GM21447 (cell line): ENCODE results near the gene LDLR.
"Not testable (repeated sequence)": the region's sequence is repeated elsewhere in the genome, so short reads cannot be mapped to it uniquely, and the experiment has no call there.

Experiments used
- ATAC-seq: cut with Tn5 transposase; IDR thresholded peaks from one replicate; pipeline ENCODE4 v1.9.1; 2021; ENCODE audit not compliant: unreplicated experiment

LDLR gene

DNA sequence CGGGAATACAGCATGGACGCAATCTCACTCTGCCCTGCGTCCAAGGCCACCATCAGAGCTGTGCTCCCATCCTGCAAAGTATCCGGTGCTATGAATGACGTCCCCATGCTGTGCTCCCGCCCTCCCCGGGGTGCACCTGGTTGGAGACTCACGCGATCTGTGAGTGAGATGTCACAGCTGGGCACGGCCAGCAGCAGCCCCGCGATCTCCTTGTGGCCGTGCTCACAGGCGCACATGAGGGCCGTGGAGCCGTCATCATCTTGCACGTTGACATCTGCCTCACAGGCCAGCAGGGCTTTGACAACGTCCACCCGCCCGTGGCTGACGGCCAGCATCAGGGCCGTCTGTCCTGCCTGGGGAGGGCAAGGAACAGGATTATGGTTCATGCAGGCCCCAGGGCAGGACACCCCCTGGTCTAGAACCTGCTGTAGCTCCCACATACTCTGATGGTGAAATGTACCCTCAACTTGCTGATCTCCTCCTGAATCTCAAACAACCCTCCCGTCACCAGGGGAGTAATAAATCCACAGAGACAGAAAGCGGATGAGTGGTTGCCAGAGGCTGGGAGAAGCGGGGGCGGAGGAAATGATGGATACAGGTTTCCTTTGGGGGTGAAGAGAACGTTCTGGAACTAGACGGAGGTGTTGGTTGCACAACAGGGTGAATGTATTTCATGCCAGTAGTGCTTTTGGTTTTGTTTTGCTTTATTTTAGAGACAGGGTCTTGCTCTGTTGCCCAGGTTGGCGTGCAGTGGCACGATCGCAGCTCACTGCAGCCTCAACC is 80.8 kb downstream of the LDLR start:
- ATAC-seq: no peak

DNA sequence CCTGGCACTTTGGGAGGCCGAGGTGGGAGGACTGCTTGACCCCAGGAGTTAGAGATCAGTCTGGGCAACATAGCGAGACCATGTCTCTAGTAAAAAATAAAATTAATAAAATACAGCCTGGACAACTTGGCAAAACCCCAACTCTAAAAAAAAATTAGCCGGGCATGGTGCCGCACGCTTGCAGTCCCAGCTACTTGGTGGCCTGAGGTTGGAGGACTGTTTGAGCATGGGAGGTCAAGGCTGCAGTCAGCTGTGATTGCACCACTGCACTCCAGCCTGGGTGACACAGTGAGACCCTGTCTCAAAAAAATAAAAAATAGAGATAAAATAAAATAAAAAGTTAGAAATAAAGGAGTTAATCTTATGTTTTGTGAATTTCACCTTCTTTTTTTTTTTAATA is 81.9 kb downstream of the LDLR start:
- ATAC-seq: no peak

DNA sequence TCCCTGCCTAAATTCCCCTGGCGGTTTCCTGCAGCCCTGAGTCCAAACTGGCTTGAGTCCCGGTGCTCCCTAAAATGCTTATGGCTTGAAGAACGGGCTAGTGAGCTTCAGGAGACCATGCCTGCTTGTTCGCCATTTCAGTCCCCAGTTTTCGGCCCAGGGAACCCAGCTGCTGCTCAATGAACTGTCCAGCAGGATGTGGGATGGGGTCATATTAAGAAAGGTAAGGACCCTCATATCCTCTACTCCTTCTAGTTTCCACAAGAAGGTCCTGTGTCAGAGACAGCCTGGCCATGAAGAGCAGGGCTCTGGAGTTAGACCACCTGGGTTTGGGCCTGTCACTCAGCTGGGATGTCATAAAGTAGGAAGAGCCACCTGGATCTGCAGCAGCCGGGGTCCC is 83.3 kb downstream of the LDLR start:
- ATAC-seq: no peak

DNA sequence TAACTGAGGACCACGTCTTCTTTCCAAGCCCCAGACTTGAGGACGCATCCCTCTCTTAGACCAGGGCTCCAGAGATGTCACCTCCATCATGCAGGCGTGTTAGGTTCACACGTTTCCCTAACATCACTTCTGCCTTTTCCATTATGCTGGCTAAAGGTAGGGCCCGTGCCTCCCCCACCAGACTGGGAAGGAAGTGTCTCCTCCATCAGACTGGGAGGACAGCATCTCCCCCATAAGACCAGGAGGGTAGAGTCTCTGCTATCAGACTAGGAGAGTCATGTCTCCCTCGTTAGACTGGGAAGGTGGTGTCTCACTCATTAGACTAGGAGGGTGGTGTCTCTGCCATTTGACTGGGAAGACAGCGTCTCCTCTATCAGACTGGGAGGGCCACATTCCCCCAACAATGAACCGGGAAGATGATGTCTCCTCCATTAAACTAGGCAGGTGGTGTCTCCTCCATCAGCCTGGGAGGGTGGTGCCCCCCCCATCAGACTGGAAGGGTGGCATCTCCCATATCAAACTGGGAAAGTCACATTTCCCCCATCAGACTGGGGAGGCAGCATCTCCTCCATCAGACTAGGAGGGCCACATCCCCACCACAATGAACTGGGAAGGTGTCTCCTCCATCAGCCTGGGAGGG is 84.4 kb downstream of the LDLR start:
- ATAC-seq: no peak

DNA sequence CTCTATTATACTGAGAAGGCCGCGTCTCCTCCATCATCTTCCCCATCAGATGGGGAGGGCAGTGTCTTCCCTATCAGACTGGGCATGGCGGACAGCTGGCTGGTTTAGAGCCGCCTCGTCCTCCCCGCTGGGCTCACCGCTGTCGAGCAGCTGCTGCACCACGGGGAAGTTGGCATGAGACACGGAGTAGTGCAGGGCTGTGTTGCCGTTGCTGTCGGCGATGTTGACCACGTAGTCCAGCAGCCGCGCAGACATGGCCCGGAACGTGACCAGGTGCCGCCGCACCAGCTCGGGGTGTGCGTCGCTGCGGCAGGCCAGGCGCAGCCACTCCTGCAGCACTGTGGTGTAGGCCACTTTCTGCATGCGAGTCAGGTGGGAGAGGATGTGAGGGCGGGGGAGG is 85.1 kb downstream of the LDLR start:
- no peak for ATAC-seq

DNA sequence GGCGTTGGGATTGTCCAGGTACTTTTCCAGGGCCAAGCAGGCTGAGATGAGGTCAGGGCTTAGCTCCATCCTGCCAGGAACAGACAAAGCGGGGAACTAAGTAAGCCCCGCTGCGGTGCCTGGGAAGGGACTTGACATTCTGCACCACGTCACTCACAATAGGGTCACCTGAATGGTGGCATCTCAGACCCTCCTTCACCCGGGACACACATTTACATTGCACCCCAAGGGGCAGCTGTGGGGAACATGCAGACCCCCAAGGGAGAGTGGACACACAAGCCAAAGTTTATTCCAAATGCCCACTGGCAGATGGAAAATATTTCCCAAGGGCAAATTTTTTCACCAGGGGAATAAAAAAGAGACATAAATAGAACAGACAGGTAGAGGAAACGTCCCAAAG is 86.7 kb downstream of the LDLR start:
- no peak for ATAC-seq

DNA sequence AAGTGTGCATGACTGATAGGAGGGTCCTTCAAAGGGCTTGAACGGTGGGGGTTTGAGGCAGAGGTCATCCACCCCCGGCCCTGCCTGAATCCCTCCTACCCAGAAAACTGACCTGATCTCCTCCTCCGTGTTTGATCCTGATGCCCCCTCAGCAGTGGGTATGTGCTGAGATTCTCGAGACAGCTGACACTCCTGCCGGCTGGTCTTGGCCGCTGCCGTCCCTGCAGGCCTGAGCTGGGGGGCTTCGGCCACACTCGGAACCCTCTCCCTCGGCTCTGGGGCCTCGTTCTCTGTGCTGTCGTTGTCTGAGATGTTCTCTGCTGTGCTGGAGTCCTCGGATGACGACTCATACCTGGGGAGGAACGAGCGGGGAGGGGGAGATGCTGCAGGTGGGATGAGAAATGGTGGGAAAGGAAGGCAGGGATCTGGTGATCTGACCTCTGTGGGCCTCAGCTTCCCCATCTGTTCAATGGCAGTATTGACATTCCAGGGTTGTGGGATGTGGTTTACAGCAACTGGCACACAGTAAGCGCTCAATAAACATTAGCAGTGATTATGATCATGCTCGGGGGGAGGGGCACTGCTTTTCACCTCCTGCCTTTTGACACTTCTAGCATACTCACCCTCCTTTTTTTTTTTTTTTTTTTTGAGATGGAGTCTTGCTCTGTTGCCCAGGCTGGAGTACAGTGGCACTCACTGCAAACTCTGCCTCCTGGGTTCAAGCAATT is 87.4 kb downstream of the LDLR start:
- no peak for ATAC-seq

- no peak for ATAC-seq
Measured at GRCh38 chr19:11177592-11177991, 88.3 kb downstream of the LDLR start.

DNA sequence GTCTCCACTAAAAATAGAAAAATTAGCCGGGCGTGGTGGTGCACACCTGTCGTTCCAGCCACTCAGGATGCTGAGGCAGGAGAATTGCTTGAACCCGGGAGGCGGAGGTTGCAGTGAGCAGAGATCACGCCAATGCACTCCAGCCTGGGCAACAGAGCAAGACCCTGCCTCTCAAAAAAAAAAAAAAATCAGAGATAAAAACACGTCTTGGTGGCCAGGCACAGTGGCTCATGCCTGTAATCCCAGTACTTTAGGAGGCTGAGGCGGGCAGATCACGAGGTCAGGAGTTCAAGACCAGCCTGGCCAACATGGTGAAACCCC is 89.8 kb downstream of the LDLR start:
- not testable (repeated sequence) for ATAC-seq

DNA sequence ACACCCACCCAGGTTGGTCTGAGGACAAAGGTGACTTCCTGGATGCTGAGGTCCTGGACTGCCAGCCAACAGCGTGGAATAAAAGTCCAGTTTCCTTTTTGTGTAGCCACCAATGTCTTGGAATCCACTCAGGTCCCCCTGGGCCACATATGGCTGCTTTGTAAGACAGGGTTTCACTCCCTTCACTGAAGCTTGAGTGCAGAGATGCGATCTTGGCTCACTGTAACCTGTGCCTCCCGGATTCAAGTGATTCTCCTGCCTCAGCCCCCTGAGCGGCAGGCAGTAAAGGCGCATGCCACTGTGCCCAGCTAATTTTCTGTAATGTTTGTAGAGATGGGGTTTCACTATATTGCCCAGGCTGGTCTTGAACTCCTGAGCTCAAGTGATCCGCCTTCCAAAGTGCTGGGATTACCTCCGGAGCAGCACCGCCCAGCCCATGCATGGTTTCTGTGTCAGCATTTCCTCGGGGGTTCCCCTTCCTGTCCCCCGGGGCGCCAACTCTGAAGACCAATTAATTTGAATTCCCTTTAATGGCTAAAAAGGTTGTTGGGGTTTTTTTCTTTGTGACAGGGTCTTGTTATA is 90.5 kb downstream of the LDLR start:
- ATAC-seq: peak; percentile 66

DNA sequence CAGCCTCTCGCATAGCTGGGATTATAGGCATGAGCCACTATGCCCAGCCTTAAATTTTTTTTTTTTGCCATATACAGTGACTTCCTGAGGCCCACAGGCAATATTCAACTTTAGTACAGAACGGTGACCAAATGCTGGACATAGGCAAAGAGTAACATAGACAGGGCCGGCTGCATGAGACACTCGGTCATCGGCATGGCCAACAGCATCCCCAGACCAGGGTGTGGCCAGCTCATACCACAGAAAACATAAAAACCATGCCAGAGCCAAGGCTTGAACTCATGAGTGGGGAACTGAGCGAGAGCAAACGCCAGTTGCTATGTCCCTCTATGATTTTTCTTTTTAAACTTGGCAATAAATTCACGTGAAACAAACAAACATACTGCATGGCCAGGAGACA is 91.1 kb downstream of the LDLR start:
- ATAC-seq: no peak

GRCh38 chr19:11180975-11181374 is 91.7 kb downstream of the LDLR start:
- ATAC-seq: not testable (repeated sequence)

DNA sequence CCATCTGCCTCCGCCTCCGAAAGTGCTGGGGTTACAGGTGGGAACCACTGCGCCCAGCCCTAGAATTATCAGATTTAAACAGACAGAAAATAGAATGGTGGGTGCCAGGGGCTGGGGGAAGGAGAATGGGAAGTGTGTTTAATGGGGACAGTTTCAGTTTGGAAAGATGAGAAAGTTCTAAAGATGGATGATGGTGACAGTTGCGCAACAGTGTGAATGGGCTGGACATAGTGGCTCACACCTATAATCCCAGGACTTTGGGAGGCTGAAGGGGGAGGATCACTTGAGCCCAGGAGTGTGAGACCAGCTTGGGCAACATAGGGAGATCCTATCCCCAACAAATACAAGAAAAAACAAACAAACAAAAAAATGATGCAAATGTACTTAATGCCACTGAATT is 92.2 kb downstream of the LDLR start:
- no peak for ATAC-seq
